Upper lobe of left lung (tissue), 4 donors: ENCODE data around the gene CIC.

ENCODE experiments used
- EP300 ChIP-seq, 4 donors: sonication (generic); formaldehyde crosslinking; IDR thresholded peaks; one replicate each; pipeline ENCODE4 v1.5.1; 2017; ENCODE audit warnings: antibody characterized with exemption in 4 of 4, control low read depth in 2 of 4
- POLR2AphosphoS5 ChIP-seq, 2 donors: sonication (generic); formaldehyde crosslinking; IDR thresholded peaks; one replicate each; pipeline ENCODE4 v1.5.1; 2017; ENCODE audit warnings: antibody characterized with exemption in 2 of 2
- TF ChIP-seq, protein P1 (sequence below), 6 experiments: fragments of 450-650 bp in 4 of 6; fragments of 200-600 bp in 2 of 6; sonication (generic) in 2 of 6; IDR thresholded peaks; one replicate each; pipeline ENCODE4 v1.5.1; 2016 to 2019; ENCODE audit warnings: antibody characterized with exemption in 6 of 6

- peak; percentile 74 to 84 for TF ChIP-seq POLR2AphosphoS5 (IDR thresholded peaks at IDR 0.05)
- TF ChIP-seq, protein P1, sequence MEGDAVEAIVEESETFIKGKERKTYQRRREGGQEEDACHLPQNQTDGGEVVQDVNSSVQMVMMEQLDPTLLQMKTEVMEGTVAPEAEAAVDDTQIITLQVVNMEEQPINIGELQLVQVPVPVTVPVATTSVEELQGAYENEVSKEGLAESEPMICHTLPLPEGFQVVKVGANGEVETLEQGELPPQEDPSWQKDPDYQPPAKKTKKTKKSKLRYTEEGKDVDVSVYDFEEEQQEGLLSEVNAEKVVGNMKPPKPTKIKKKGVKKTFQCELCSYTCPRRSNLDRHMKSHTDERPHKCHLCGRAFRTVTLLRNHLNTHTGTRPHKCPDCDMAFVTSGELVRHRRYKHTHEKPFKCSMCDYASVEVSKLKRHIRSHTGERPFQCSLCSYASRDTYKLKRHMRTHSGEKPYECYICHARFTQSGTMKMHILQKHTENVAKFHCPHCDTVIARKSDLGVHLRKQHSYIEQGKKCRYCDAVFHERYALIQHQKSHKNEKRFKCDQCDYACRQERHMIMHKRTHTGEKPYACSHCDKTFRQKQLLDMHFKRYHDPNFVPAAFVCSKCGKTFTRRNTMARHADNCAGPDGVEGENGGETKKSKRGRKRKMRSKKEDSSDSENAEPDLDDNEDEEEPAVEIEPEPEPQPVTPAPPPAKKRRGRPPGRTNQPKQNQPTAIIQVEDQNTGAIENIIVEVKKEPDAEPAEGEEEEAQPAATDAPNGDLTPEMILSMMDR (IDR thresholded peaks at IDR 0.05), result peak; percentile 41 to 79 (median 64)
- peak in 1 of 4 donors; percentile 48 for TF ChIP-seq EP300 (IDR thresholded peaks at IDR 0.05)
Measured at GRCh38 chr19:42244347-42245220, 24.5 kb upstream of the CIC start.
